Duodenal mucosa (tissue), 2 donors: ENCODE data around the gene IRAK4.
A peak's percentile ranks its signal among the peaks of the same experiment; 100 is the strongest.
"Not testable (repeated sequence)": the region's sequence is repeated elsewhere in the genome, so short reads cannot be mapped to it uniquely, and the experiment has no call there.

Experiments used
- H3K27ac ChIP-seq: one replicate; pipeline ENCODE4 v1.7.0; 2013; ENCODE audit warnings: low read depth, low read length
- H3K27me3 ChIP-seq, 2 donors: one replicate each; pipeline ENCODE4 v1.7.0; 2013; ENCODE audit warnings: low read length in 2 of 2, control low read depth in 1 of 2; ENCODE audit not compliant: insufficient read depth in 2 of 2, control insufficient read depth in 1 of 2
- H3K36me3 ChIP-seq, 2 donors: one replicate each; pipeline ENCODE4 v1.7.0; 2013; ENCODE audit warnings: low read length in 2 of 2, control low read depth in 1 of 2; ENCODE audit not compliant: insufficient read depth in 2 of 2, control insufficient read depth in 1 of 2
- H3K4me1 ChIP-seq, 2 donors: one replicate each; pipeline ENCODE4 v1.7.0; 2013; ENCODE audit warnings: low read length in 2 of 2, control low read depth in 1 of 2; ENCODE audit not compliant: insufficient read depth in 2 of 2, control insufficient read depth in 1 of 2
- H3K4me3 ChIP-seq, 2 donors: one replicate each; pipeline ENCODE4 v1.7.0; 2013; ENCODE audit warnings: low read length in 2 of 2, low read depth in 1 of 2
- H3K9ac ChIP-seq, 2 donors: one replicate each; pipeline ENCODE4 v1.7.0; 2013; ENCODE audit warnings: low read length in 2 of 2, low read depth in 1 of 2
- H3K9me3 ChIP-seq, 2 donors: one replicate each; pipeline ENCODE4 v1.7.0; 2013; ENCODE audit warnings: low read length in 2 of 2, control low read depth in 1 of 2; ENCODE audit not compliant: control insufficient read depth in 1 of 2

IRAK4 gene

GRCh38 chr12:43740511-43741100 lies 18.1 kb upstream of the IRAK4 start:
- Histone ChIP-seq H3K27me3 (no peaks in the 10 kb centered on the region), H3K4me3 (no peak overlapping the region), H3K4me1 (no peaks in the 10 kb centered on the region), H3K27ac (no peak overlapping the region), H3K9ac (no peak overlapping the region), H3K9me3 (no peaks in the 10 kb centered on the region), H3K36me3 (peaks cover 16 to 23% of the 10 kb centered on the region in 2 donors)

GRCh38 chr12:43742106-43742505 lies 16.6 kb upstream of the IRAK4 start:
- H3K27ac ChIP-seq = no peak overlapping the region
- H3K36me3 ChIP-seq = peaks cover 10 to 12% of the 10 kb centered on the region in 2 donors
- no peaks in the 10 kb centered on the region for H3K4me1 ChIP-seq
- H3K27me3 ChIP-seq = no peaks in the 10 kb centered on the region
- H3K9ac ChIP-seq = no peak overlapping the region
- no peak overlapping the region for H3K4me3 ChIP-seq
- H3K9me3 ChIP-seq = no peaks in the 10 kb centered on the region

- no peaks in the 10 kb centered on the region for H3K27me3 ChIP-seq
- H3K27ac ChIP-seq = no peak overlapping the region
- H3K4me1 ChIP-seq = no peaks in the 10 kb centered on the region
- no peak overlapping the region for H3K4me3 ChIP-seq
- H3K9me3 ChIP-seq = no peaks in the 10 kb centered on the region
- H3K9ac ChIP-seq = no peak overlapping the region
- H3K36me3 ChIP-seq = peaks cover 10 to 12% of the 10 kb centered on the region in 2 donors
Observed at GRCh38 chr12:43744826-43745225, 13.9 kb upstream of the IRAK4 start.

- Histone ChIP-seq H3K4me3 (no peak overlapping the region), H3K9me3 (peaks cover 0 to 5% of the 10 kb centered on the region in 2 donors), H3K4me1 (peaks cover 0 to 5% of the 10 kb centered on the region in 2 donors), H3K36me3 (peaks cover 12 to 15% of the 10 kb centered on the region in 2 donors), H3K27ac (no peak overlapping the region), H3K9ac (no peak overlapping the region), H3K27me3 (no peaks in the 10 kb centered on the region)
Observed at GRCh38 chr12:43749016-43749415, 9.7 kb upstream of the IRAK4 start.

- Histone ChIP-seq H3K36me3 (peaks cover 5 to 6% of the 10 kb centered on the region in 2 donors), H3K9ac (no peak overlapping the region), H3K4me3 (no peak overlapping the region), H3K9me3 (peaks cover 0 to 5% of the 10 kb centered on the region in 2 donors), H3K27ac (no peak overlapping the region), H3K4me1 (peaks cover 0 to 5% of the 10 kb centered on the region in 2 donors), H3K27me3 (no peaks in the 10 kb centered on the region)
Observed at GRCh38 chr12:43750814-43751213, 7.9 kb upstream of the IRAK4 start.

GRCh38 chr12:43751360-43751759 lies 7.4 kb upstream of the IRAK4 start:
- not testable (repeated sequence) for H3K9me3 ChIP-seq, H3K9ac ChIP-seq, H3K27me3 ChIP-seq, H3K36me3 ChIP-seq, H3K27ac ChIP-seq, H3K4me1 ChIP-seq, H3K4me3 ChIP-seq

DNA sequence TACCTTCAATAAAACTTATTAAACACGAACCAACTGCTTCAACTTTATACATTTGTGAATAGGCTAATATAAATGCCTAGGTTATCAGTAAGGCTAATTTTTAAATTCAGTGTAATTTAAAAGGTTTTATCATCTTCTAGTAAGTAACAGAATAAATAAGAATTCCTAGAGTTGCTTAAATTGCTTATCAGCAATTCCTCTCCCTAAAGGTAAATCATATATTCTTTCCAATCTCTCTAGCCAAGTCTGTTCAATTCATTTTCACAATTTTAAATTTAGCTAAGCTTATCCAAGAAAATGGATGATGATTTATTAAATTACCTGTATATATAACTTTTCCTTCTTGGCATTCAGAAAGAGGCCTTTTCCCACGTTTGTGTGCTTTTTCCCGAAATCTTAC lies 4.7 kb upstream of the IRAK4 start:
- H3K4me3 ChIP-seq = no peak overlapping the region
- no peak overlapping the region for H3K9ac ChIP-seq
- peaks cover 5 to 6% of the 10 kb centered on the region in 2 donors for H3K36me3 ChIP-seq
- peaks cover 7 to 15% of the 10 kb centered on the region in 2 donors for H3K4me1 ChIP-seq
- no peaks in the 10 kb centered on the region for H3K27me3 ChIP-seq
- H3K9me3 ChIP-seq = peaks cover 0 to 5% of the 10 kb centered on the region in 2 donors
- H3K27ac ChIP-seq = no peak overlapping the region

- peak overlapping the region; percentile 88 to 91 for H3K4me3 ChIP-seq
- H3K27me3 ChIP-seq = no peaks in the 10 kb centered on the region
- peaks cover 31 to 41% of the 10 kb centered on the region in 2 donors for H3K4me1 ChIP-seq
- peaks cover 0 to 5% of the 10 kb centered on the region in 2 donors for H3K36me3 ChIP-seq
- H3K9me3 ChIP-seq = no peaks in the 10 kb centered on the region
- H3K9ac ChIP-seq = peak overlapping the region; percentile 51 to 77
- peak overlapping the region; percentile 54 for H3K27ac ChIP-seq
Observed at GRCh38 chr12:43758247-43758727, 464 bp upstream of the IRAK4 start.

DNA sequence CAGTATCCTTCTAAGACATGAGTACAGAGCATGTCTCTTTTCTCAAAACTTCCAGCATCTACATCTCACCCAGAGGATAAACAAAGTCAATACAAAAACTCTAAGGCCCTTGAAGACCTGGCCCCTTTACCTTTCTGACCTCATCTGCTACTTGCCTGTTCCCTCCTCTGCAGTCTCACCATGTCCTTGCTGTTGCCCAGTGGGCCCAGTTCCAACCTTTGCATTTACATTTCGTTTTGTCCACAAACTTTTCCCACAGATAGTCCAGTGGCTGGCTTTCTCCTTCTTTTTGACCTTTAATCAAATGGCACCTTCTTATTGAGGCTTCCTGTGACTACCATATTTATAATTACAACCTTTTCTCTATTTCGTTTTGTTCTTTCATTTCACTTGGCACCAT lies 1.6 kb downstream of the IRAK4 start:
- H3K36me3 ChIP-seq = no peaks in the 10 kb centered on the region
- H3K9me3 ChIP-seq = no peaks in the 10 kb centered on the region
- peaks cover 31 to 36% of the 10 kb centered on the region in 2 donors for H3K4me1 ChIP-seq
- H3K27ac ChIP-seq = no peak overlapping the region
- H3K9ac ChIP-seq = peak overlapping the region in 1 of 2 donors; percentile 93
- peak overlapping the region; percentile 88 to 91 for H3K4me3 ChIP-seq
- no peaks in the 10 kb centered on the region for H3K27me3 ChIP-seq

GRCh38 chr12:43761500-43761899 lies 2.7 kb downstream of the IRAK4 start:
- Histone ChIP-seq H3K27ac (no peak overlapping the region), H3K9me3 (no peaks in the 10 kb centered on the region), H3K9ac (no peak overlapping the region), H3K4me1 (peaks cover 31 to 36% of the 10 kb centered on the region in 2 donors), H3K27me3 (no peaks in the 10 kb centered on the region), H3K36me3 (no peaks in the 10 kb centered on the region), H3K4me3 (no peak overlapping the region)
